ENCODE measurements around the gene BUB1B.

BUB1B gene

DNA sequence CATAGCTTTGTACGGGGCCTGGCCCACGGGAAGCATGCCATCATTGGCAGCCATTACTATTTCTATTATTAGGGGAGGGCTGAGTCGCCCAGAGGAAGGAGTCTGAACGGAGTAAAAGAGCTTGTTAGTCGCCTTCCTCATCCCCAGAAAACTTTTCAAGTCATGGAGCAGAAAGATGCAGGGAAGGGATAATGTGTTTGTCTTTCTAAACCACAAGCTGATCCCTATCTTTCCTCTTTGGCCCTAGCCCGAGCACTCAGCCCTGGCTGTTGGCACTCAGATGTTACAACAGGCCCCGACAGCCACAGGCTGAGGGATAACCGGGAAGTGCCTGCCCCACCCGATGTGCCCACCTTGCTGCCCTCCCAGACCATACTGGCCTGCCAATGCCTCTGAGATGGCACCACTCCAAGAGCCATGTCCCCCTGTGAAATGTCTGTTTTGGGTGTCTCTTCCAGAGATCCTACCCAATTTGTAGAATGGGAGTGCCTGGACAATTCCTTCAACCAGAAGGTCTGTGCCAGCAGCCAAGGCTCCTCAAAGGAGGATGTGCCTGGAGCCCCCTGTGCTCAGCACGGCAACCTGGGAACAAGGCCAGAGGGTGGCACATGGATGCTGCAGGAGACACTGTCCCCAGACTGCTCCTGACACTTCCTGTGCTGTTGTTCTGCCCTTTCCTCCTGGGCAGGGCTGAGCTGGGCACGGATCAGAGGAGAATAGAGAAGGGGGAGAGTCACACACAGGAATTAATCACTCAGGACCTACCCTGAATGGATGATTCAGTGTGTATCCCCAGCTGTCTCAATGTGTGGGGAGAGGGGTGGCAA is 88.8 kb downstream of the BUB1B start:
- no peak overlapping the region for H3K27ac ChIP-seq
- no peaks in the 10 kb centered on the region for H3K36me3 ChIP-seq
- no peak overlapping the region for H3K4me3 ChIP-seq (ENCODE audit: low read depth in 1 of 2, low read length in 1 of 2)
- no peaks in the 10 kb centered on the region for H3K9me3 ChIP-seq
- no peak for TF ChIP-seq CTCF (IDR thresholded peaks at IDR 0.05)
- peaks cover 60% of the 10 kb centered on the region for H3K27me3 ChIP-seq
- H3K4me1 ChIP-seq (ENCODE audit: control insufficient read depth in 1 of 2, insufficient read depth in 1 of 2, low read depth in 1 of 2, low read length in 1 of 2): peaks cover 11 to 17% of the 10 kb centered on the region in 2 experiments

- Histone ChIP-seq H3K36me3 (no peaks in the 10 kb centered on the region), H3K27me3 (peaks cover 62% of the 10 kb centered on the region), H3K9me3 (no peaks in the 10 kb centered on the region), H3K27ac (no peak overlapping the region), H3K4me3 (ENCODE audit: low read depth in 1 of 2, low read length in 1 of 2) (no peak overlapping the region), H3K4me1 (ENCODE audit: control insufficient read depth in 1 of 2, insufficient read depth in 1 of 2, low read depth in 1 of 2, low read length in 1 of 2) (peaks cover 11 to 17% of the 10 kb centered on the region in 2 experiments)
- no peak for TF ChIP-seq CTCF (IDR thresholded peaks at IDR 0.05)
Measured at GRCh38 chr15:40250304-40250656, 89.4 kb downstream of the BUB1B start.

DNA sequence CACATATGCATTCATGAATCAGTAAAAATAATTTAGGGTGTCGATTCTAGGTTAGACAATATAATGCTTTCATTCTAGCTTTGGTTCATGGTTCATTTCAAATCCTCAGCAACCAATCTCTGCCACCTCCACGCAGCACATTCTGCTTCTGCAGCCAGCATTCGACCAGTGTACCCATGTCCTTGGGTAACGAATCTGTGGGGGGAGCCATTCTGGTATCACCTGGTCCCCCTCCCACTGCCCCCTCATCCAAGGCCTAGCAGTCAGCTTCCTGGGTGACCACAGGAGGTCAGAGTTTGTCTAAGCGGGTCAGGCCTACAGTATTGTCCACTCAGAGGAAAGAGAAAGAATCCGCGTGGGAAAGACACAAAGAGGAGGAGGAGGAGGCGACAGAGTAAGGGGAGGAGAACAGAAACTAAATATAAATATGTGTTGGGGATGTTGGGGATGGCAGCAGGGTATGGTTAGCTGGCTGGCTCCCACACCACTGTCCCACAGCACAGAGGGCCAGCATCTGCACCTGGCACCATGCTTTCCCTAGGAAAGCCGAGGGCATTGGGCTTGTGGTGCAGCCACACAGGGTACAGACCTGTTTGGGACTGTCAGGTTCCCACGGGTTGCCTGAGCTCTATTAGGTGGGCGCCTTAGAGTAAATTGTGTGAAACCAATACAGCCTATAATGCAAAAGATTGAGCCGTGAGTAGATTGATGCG is 90.1 kb downstream of the BUB1B start:
- H3K4me3 ChIP-seq (ENCODE audit: low read depth in 1 of 2, low read length in 1 of 2): no peak overlapping the region
- H3K9me3 ChIP-seq: no peaks in the 10 kb centered on the region
- H3K27ac ChIP-seq: no peak overlapping the region
- H3K27me3 ChIP-seq: peaks cover 62% of the 10 kb centered on the region
- peaks cover 11 to 17% of the 10 kb centered on the region in 2 experiments for H3K4me1 ChIP-seq (ENCODE audit: control insufficient read depth in 1 of 2, insufficient read depth in 1 of 2, low read depth in 1 of 2, low read length in 1 of 2)
- no peaks in the 10 kb centered on the region for H3K36me3 ChIP-seq
- no peak for TF ChIP-seq CTCF (IDR thresholded peaks at IDR 0.05)

DNA sequence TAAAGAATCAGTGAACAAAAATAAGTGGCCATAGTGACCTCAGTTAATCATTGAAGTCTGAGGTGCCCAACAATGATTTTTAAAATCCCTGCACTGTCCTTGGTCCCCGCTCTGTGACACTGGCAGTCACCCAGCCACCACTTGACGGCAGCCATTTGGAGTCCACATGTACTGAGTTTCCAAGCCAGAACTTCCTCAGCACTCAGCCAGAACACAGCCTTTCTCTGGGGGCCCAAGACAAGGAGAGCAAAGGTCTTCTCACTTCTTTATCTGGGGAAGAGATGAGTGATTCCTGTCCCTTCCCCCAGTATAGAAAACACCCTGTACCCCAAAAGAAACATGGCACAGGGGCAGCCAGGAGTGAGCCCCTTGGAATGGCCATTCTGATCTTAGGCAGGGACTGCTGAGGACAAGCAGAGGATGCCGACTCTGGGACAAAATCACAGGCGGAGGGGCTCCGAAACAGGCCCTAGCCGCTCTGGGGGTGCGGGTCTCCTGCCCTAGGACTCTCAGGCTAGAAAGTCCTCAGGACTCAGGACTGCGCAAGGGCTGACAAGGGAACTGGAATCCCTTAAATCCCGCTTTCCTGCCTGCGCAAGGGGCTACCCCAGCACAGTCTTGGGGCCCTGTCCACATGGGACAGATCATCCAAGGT is 90.7 kb downstream of the BUB1B start:
- no peak for TF ChIP-seq CTCF (IDR thresholded peaks at IDR 0.05)
- no peak overlapping the region for H3K27ac ChIP-seq
- H3K9me3 ChIP-seq: no peaks in the 10 kb centered on the region
- H3K36me3 ChIP-seq: no peaks in the 10 kb centered on the region
- peaks cover 11 to 17% of the 10 kb centered on the region in 2 experiments for H3K4me1 ChIP-seq (ENCODE audit: control insufficient read depth in 1 of 2, insufficient read depth in 1 of 2, low read depth in 1 of 2, low read length in 1 of 2)
- peaks cover 62% of the 10 kb centered on the region for H3K27me3 ChIP-seq
- peak overlapping the region in 1 of 2 experiments; percentile 57 for H3K4me3 ChIP-seq (ENCODE audit: low read depth in 1 of 2, low read length in 1 of 2)

DNA sequence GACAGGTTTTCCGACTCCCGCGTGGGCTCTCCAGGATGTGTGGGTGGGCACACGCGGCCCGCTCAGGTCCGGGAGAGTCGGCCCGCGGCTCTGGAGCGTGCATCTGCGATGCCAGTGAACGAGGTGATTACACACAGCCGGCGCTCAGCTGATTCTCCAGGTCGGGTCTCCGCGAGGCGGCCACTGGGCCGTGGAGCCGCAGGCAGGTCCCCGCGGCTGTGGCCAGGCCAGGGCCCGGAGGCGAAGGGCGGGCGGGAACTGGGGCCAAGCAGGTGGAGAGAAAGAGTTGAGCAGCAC is 91.2 kb downstream of the BUB1B start:
- no peaks in the 10 kb centered on the region for H3K9me3 ChIP-seq
- peaks cover 11 to 17% of the 10 kb centered on the region in 2 experiments for H3K4me1 ChIP-seq (ENCODE audit: control insufficient read depth in 1 of 2, insufficient read depth in 1 of 2, low read depth in 1 of 2, low read length in 1 of 2)
- TF ChIP-seq CTCF (IDR thresholded peaks at IDR 0.05): no peak
- H3K27ac ChIP-seq: no peak overlapping the region
- H3K27me3 ChIP-seq: peaks cover 62% of the 10 kb centered on the region
- peak overlapping the region in 1 of 2 experiments; percentile 57 for H3K4me3 ChIP-seq (ENCODE audit: low read depth in 1 of 2, low read length in 1 of 2)
- H3K36me3 ChIP-seq: no peaks in the 10 kb centered on the region

Data from neutrophil (primary cell).